Effector memory CD4-positive, alpha-beta T cell (primary cell): ENCODE data around the gene CCDC142.
"Not testable (repeated sequence)": the region's sequence is repeated elsewhere in the genome, so short reads cannot be mapped to it uniquely, and the experiment has no call there.

Source experiments
- DNase-seq, 3 donors: peaks; one replicate each; pipeline ENCODE4 v3.0.0-alpha.2; 2020
- H3K27ac ChIP-seq: 2 replicates; pipeline ENCODE4 v1.7.0; 2013; ENCODE audit warnings: mild to moderate bottlenecking, low read length, moderate library complexity; ENCODE audit not compliant: insufficient read depth, poor library complexity, severe bottlenecking
- H3K27me3 ChIP-seq: replicated peaks from 2 replicates; pipeline ENCODE4 v1.7.0; 2013; ENCODE audit warnings: mild to moderate bottlenecking, low read length; ENCODE audit not compliant: insufficient read depth, control insufficient read depth, poor library complexity, severe bottlenecking
- H3K36me3 ChIP-seq: 2 replicates; pipeline ENCODE4 v1.7.0; 2013; ENCODE audit warnings: mild to moderate bottlenecking, low read length, moderate library complexity; ENCODE audit not compliant: control insufficient read depth, insufficient read depth
- H3K4me1 ChIP-seq: 2 replicates; pipeline ENCODE4 v1.7.0; 2013; ENCODE audit warnings: low read length, mild to moderate bottlenecking; ENCODE audit not compliant: control insufficient read depth, insufficient read depth, poor library complexity, severe bottlenecking
- H3K4me3 ChIP-seq: 2 replicates; pipeline ENCODE4 v1.7.0; 2013; ENCODE audit warnings: low read length, low read depth, mild to moderate bottlenecking; ENCODE audit not compliant: insufficient read depth, poor library complexity, severe bottlenecking
- H3K9me3 ChIP-seq: 2 replicates; pipeline ENCODE4 v1.7.0; 2013; ENCODE audit warnings: mild to moderate bottlenecking, low read length, moderate library complexity; ENCODE audit not compliant: control insufficient read depth

The CCDC142 gene

GRCh38 chr2:74464406-74464805, 18.4 kb downstream of the CCDC142 start:
- Histone ChIP-seq H3K9me3 (no peaks in the 10 kb centered on the region), H3K4me3 (peak overlapping the region; percentile 89), H3K4me1 (peaks cover 9% of the 10 kb centered on the region), H3K27me3 (no peaks in the 10 kb centered on the region), H3K36me3 (peaks cover 15% of the 10 kb centered on the region), H3K27ac (peak overlapping the region; percentile 92)
- DNase-seq: no peak

- no peaks in the 10 kb centered on the region for H3K27me3 ChIP-seq
- peaks cover 15% of the 10 kb centered on the region for H3K36me3 ChIP-seq
- no peak overlapping the region for H3K4me3 ChIP-seq
- H3K27ac ChIP-seq: no peak overlapping the region
- H3K4me1 ChIP-seq: peaks cover 9% of the 10 kb centered on the region
- DNase-seq: no peak
- no peaks in the 10 kb centered on the region for H3K9me3 ChIP-seq
These were observed 20.1 kb downstream of the CCDC142 start for GRCh38 chr2:74462786-74463105.

- no peak overlapping the region for H3K4me3 ChIP-seq
These were observed 20.6 kb downstream of the CCDC142 start for GRCh38 chr2:74462054-74462785.

GRCh38 chr2:74461187-74462053, 21.4 kb downstream of the CCDC142 start:
- DNase-seq: no peak
- Histone ChIP-seq H3K4me3 (no peak overlapping the region), H3K27me3 (no peaks in the 10 kb centered on the region), H3K4me1 (peaks cover 17% of the 10 kb centered on the region), H3K36me3 (peaks cover 15% of the 10 kb centered on the region), H3K27ac (no peak overlapping the region), H3K9me3 (no peaks in the 10 kb centered on the region)

More at GRCh38 chr2:74462054-74462785, 20.6 kb downstream of the CCDC142 start:
- Histone ChIP-seq H3K27ac (no peak overlapping the region), H3K9me3 (no peaks in the 10 kb centered on the region), H3K27me3 (no peaks in the 10 kb centered on the region), H3K4me1 (peaks cover 9% of the 10 kb centered on the region), H3K36me3 (peaks cover 15% of the 10 kb centered on the region)
- no peak for DNase-seq

GRCh38 chr2:74460187-74460586, 22.6 kb downstream of the CCDC142 start:
- Histone ChIP-seq H3K4me1 (peaks cover 29% of the 10 kb centered on the region), H3K36me3 (peaks cover 15% of the 10 kb centered on the region)
- not testable (repeated sequence) for H3K27me3 ChIP-seq, H3K9me3 ChIP-seq, DNase-seq, H3K27ac ChIP-seq, H3K4me3 ChIP-seq

- Histone ChIP-seq H3K27ac (peak overlapping the region; percentile 27), H3K36me3 (peaks cover 15% of the 10 kb centered on the region), H3K4me1 (peaks cover 30% of the 10 kb centered on the region)
- H3K27me3 ChIP-seq, H3K9me3 ChIP-seq, DNase-seq, H3K4me3 ChIP-seq: not testable (repeated sequence)
These were observed 23.2 kb downstream of the CCDC142 start for GRCh38 chr2:74459503-74460118.

- H3K4me3 ChIP-seq: peak overlapping the region; percentile 64
- H3K27ac ChIP-seq: peak overlapping the region; percentile 99
- no peak for DNase-seq
- H3K9me3 ChIP-seq: no peaks in the 10 kb centered on the region
- H3K27me3 ChIP-seq: no peaks in the 10 kb centered on the region
- H3K4me1 ChIP-seq: peaks cover 23% of the 10 kb centered on the region
- H3K36me3 ChIP-seq: peaks cover 15% of the 10 kb centered on the region
These were observed 23.8 kb downstream of the CCDC142 start for GRCh38 chr2:74458938-74459363.

- Histone ChIP-seq H3K4me1 (peaks cover 23% of the 10 kb centered on the region), H3K9me3 (no peaks in the 10 kb centered on the region), H3K27ac (peak within 1 kb of the TSS; percentile 99), H3K36me3 (peaks cover 15% of the 10 kb centered on the region), H3K4me3 (peak within 1 kb of the TSS; percentile 69), H3K27me3 (no peaks in the 10 kb centered on the region)
- DNase-seq: peak; percentile 98 to 100 (median 100)
These were observed 24.5 kb downstream of the CCDC142 start, which contains the start of gene WBP1 for GRCh38 chr2:74458132-74458937. TSS of gene WBP1 (plus strand) at chr2:74458438. CDS start at chr2:74458603, 165 bp downstream.

GRCh38 chr2:74457549-74458131, 25.2 kb downstream of the CCDC142 start:
- Histone ChIP-seq H3K36me3 (peaks cover 15% of the 10 kb centered on the region), H3K4me1 (peaks cover 23% of the 10 kb centered on the region), H3K9me3 (no peaks in the 10 kb centered on the region), H3K4me3 (peak overlapping the region; percentile 69), H3K27ac (peak overlapping the region; percentile 99), H3K27me3 (no peaks in the 10 kb centered on the region)
- DNase-seq: peak; percentile 70 to 73 (median 73)
